Epithelial cell of esophagus (primary cell): ENCODE measurements around the gene PNMA1.

Source experiments
- DNase-seq: peaks from one replicate; pipeline ENCODE4 v3.0.0; 2010; ENCODE audit warnings: low read depth
- H3K4me3 ChIP-seq: 2 replicates; pipeline ENCODE4 v1.5.1; 2011; ENCODE audit warnings: mild to moderate bottlenecking, low read length, control low read depth
- CTCF ChIP-seq: IDR thresholded peaks from 2 replicates; pipeline ENCODE4 v1.5.1; 2011; ENCODE audit warnings: low read depth, mild to moderate bottlenecking, low read length, control low read depth, inconsistent platforms; ENCODE audit not compliant: insufficient read depth; ENCODE audit errors: missing control alignments

PNMA1 gene

GRCh38 chr14:73719791-73720190 lies 5.6 kb upstream of the PNMA1 start:
- H3K4me3 ChIP-seq: no peak overlapping the region
- DNase-seq: no peak
- no peak for TF ChIP-seq CTCF

- DNase-seq: no peak
- no peak overlapping the region for H3K4me3 ChIP-seq
- TF ChIP-seq CTCF: no peak
Measured at GRCh38 chr14:73719361-73719760, 5.2 kb upstream of the PNMA1 start.

GRCh38 chr14:73718418-73719251 lies 4.5 kb upstream of the PNMA1 start:
- TF ChIP-seq CTCF: no peak
- no peak overlapping the region for H3K4me3 ChIP-seq
- no peak for DNase-seq

- no peak overlapping the region for H3K4me3 ChIP-seq
- no peak for TF ChIP-seq CTCF
- no peak for DNase-seq
Measured at GRCh38 chr14:73717711-73718417, 3.7 kb upstream of the PNMA1 start.

GRCh38 chr14:73717266-73717665 lies 3.1 kb upstream of the PNMA1 start:
- H3K4me3 ChIP-seq: no peak overlapping the region
- no peak for TF ChIP-seq CTCF
- DNase-seq: no peak

- no peak for TF ChIP-seq CTCF
- no peak overlapping the region for H3K4me3 ChIP-seq
- DNase-seq: no peak
Measured at GRCh38 chr14:73715707-73716106, 1.5 kb upstream of the PNMA1 start.
